GM12878 (cell line): Measurements from ENCODE around the gene MAP3K7.

Experiments used
- ATF7 ChIP-seq: fragments of 450-650 bp; IDR thresholded peaks from 2 replicates; pipeline ENCODE4 v1.6.1; 2016; ENCODE audit warnings: low read depth, mild to moderate bottlenecking
- CBFB ChIP-seq: IDR thresholded peaks from 2 replicates; pipeline ENCODE4 v1.6.1; 2016; ENCODE audit warnings: antibody characterized with exemption, low read depth
- CBX3 ChIP-seq: fragments of 200-600 bp; sonication (generic); IDR thresholded peaks from 2 replicates; pipeline ENCODE4 v1.6.1; 2016; ENCODE audit warnings: low read depth, borderline replicate concordance
- CREB1 ChIP-seq: IDR thresholded peaks from 2 replicates; pipeline ENCODE4 v1.6.1; 2012; ENCODE audit warnings: low read depth, mild to moderate bottlenecking, inconsistent platforms
- CTCF ChIP-seq, 3 experiments: IDR thresholded peaks in 2 of 3; conservative IDR thresholded peaks in 1 of 3; 2 replicates each; pipeline ENCODE4 v1.5.1; 2011; ENCODE audit warnings: low read depth in 3 of 3, low read length in 3 of 3, mild to moderate bottlenecking in 3 of 3, control low read depth in 2 of 3, moderate library complexity in 2 of 3, inconsistent platforms in 1 of 3, mixed read lengths in 1 of 3; ENCODE audit not compliant: control insufficient read depth in 2 of 3, insufficient read depth in 1 of 3; ENCODE audit errors: extremely low read depth in 1 of 3
- GATAD2B ChIP-seq: fragments of 450-650 bp; conservative IDR thresholded peaks from 2 replicates; pipeline ENCODE4 v1.6.1; 2017; ENCODE audit warnings: low read depth, mild to moderate bottlenecking, moderate library complexity
- HCFC1 ChIP-seq: fragments of 150-350 bp; IDR thresholded peaks from 2 replicates; pipeline ENCODE4 v1.6.1; 2014; ENCODE audit warnings: low read length
- JUNB ChIP-seq: IDR thresholded peaks from 2 replicates; pipeline ENCODE4 v1.6.1; 2016; ENCODE audit warnings: antibody characterized with exemption, mild to moderate bottlenecking
- POLR2A ChIP-seq: IDR thresholded peaks from 2 replicates; pipeline ENCODE4 v1.6.1; 2011; ENCODE audit warnings: low read depth, mild to moderate bottlenecking, low read length
- SIN3A ChIP-seq: IDR thresholded peaks from 2 replicates; pipeline ENCODE4 v1.6.1; 2012; ENCODE audit warnings: low read depth, low read length, improper control_type of control experiment
- SMC3 ChIP-seq: IDR thresholded peaks from 2 replicates; pipeline ENCODE4 v1.6.1; 2011; ENCODE audit warnings: low read length, improper control_type of control experiment, borderline replicate concordance

GRCh38 chr6:90586546-90586835 lies 381 bp downstream of the MAP3K7 start:
- no peak for TF ChIP-seq CTCF (IDR thresholded peaks at IDR 0.05 in 2 of 3, conservative IDR thresholded peaks at IDR 0.05 in 1 of 3; ENCODE audit: control insufficient read depth in 2 of 3, extremely low read depth in 1 of 3, insufficient read depth in 1 of 3, low read depth in 3 of 3, low read length in 3 of 3)
- TF ChIP-seq CREB1 = no peak
- TF ChIP-seq HCFC1 = no peak
- TF ChIP-seq SMC3 = no peak
- no peak for TF ChIP-seq CBX3
- TF ChIP-seq SIN3A = no peak
- no peak for TF ChIP-seq GATAD2B
- no peak for TF ChIP-seq ATF7
- TF ChIP-seq JUNB = no peak
- no peak for TF ChIP-seq CBFB
- TF ChIP-seq POLR2A = no peak
